HG02763 (cell line): ENCODE measurements around the gene CYP11A1.
"Not testable (repeated sequence)": the region's sequence is repeated elsewhere in the genome, so short reads cannot be mapped to it uniquely, and the experiment has no call there.

Source experiments
- ATAC-seq: cut with Tn5 transposase; IDR thresholded peaks from one replicate; pipeline ENCODE4 v1.9.1; 2021; ENCODE audit warnings: mild to moderate bottlenecking, moderate library complexity; ENCODE audit not compliant: unreplicated experiment

CYP11A1 gene

GRCh38 chr15:74400915-74401757 lies 33.7 kb upstream of the CYP11A1 start:
- no peak for ATAC-seq

DNA sequence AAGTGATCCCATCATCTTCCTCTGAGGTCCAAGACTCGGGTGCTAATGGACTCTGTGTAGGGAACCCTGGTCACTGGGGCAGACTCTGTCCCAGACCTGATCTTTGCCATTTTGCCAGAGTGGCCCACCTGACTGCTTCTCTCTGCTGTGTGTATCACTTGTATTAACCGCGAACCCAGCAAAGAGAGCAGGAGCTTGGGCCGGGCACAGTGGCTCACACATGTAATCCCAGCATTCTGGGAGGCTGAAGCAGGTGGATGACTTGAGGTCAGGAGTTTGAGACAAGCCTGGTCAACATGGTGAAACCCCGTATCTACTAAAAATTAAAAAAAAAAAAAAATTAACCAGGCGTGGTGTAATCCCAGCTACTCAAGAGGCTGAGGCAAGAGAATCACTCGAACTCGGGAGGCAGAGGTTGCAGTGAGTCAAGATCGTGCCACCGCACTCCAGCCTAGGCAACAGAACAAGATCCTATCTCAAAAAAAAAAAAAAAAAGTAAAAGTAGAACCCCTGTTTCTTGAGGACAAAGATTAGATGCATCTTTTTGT lies 32.9 kb upstream of the CYP11A1 start:
- ATAC-seq = no peak

GRCh38 chr15:74399511-74400312 lies 32.3 kb upstream of the CYP11A1 start:
- no peak for ATAC-seq

DNA sequence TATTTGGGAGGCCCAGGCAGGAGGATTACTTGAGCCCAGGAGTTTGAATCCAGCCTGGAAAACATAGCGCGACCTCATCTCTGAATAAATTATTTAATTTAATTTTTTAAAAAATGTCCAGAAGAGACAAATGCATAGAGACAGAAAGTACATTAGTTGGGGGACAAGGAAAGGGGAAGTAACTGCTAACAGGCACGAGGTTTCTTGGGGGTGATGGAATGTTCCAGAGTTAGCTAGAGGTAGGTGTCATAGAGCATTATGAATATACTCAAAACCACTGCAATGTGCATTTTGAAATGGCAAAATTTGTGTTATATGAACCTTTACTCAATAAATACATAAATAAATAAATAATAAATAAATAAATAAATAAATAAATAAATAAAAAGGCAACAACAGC lies 31.7 kb upstream of the CYP11A1 start:
- no peak for ATAC-seq

GRCh38 chr15:74398183-74398582 lies 30.7 kb upstream of the CYP11A1 start:
- ATAC-seq = no peak

DNA sequence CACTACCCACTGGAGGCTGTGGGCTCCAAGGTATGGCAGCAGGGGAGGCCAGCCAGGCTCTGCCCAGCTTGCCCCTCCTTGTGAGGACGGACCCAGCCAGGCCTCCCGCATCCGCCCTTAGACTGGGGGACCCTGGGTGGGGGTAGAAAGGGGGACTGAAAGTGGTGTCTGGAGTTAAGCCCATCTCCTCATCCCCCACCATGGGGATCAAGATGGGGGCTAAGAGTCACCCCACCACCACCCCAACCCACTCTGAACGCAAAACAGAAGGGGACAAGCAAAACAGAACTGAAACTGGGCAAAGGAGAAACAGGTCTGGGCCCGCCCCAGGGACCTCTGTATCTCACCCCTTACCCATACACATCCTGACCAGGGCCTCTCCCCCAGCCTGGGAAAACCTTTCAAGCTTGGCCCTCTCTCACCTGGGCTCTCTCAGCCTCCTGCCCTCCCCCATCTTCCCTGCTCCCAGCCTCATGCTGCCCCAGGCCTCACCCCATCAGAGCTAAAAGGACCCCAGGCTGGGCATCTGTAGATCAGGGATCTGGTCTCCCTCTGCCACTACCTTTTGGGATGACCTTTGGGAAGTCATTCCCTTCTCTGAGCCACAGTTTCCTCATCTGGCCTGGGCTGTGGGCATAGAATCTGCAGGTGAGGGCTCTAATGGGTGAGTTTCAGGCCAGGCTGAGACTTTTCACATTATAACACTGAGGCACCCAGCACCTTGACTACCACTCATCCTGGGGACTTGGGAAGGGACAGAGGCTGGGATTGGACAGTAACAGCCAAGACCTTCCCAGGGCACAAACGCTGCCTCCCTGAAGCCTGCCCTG lies 30.0 kb upstream of the CYP11A1 start:
- ATAC-seq = no peak

GRCh38 chr15:74396445-74397238 lies 29.2 kb upstream of the CYP11A1 start:
- ATAC-seq = no peak

DNA sequence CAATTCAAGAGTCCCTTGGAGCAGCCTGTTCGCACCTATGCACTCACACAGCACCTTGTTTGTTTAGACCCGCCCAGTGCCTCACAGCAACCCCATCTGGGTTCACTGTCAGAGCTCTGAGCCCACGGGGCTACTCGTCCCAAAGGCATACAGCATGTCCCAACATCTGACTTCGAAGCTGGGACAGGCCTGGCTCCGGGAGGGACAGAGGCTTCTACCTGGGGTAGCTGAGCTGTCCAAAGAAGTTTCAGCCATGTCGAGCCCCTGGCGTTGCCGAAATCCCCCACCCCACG lies 28.6 kb upstream of the CYP11A1 start:
- no peak for ATAC-seq

DNA sequence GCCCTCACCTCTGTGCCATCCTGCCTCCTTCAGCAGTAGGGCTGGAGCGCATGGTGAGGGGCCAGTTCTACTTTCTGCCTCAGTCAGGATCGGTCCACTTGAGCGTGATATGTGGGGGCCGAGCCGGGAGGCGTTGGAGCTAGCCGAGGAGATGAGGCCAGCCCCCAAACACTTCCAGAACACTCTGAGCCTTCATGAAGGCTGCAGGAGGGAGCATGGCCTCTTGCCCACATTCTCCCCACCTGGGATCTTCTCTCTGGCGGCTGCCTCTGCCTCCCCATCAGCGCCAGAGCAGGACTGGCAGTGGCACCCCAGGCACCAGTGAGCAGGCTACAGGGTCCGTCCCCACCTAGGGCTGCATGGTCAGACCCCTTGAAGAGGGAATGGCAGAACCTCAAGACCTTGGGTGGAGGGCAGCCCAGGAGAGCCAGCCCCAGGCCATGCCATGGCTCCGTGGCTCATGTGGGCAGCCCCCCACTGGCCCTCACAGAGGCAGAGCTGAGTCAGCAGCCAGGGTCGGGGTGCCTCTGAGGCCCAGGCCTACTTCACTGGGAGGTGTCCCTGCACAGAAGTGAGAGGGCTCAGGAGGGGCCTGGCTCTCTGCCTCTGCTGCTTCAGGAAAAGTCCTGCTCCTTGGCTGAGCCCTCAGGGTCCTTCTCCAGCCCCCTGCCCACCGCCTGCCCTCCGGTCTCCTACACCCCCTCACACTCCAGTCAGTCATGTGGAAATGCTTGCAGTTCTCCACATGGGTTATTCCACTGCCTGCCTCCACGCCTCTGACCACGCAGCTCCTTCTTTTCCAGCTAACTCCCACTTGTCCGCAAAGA lies 28.1 kb upstream of the CYP11A1 start:
- no peak for ATAC-seq

DNA sequence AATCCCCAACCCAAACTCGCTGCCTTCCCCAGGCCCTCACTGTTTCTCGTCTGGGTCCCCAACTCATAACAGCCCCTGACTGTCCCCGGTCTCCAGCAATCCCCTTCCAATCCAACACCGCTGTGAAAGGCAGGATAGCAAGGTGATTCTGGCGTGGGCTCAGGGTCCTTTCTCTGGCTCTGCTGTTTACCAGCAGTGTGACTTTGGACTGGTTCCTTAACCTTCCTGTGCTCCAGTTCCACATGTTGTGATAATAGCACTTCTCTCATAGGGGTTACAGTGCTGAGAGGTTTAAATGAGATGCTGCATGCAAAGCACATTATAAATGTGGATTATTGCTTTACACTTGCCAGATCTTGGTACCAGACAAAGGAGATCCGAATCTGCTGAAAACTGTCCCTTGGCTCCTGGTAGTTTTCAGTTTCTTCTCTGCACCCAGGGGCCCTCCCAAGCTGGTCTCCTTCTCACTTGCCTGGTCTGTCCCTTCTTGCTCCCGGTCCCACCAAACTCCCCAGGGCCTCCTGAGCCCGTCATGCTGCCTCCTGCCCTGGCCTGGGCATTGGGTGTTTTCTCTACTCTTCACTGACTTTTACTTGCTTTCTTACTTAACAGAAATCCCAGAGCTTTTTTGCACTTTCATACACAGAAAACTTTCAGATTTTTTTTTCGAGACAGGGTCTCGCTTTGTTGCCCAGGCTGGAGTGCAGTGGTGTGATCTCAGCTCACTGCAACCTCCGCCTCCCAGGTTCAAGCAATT lies 26.8 kb upstream of the CYP11A1 start:
- no peak for ATAC-seq

- ATAC-seq = no peak
Measured at GRCh38 chr15:74393423-74393822, 26.0 kb upstream of the CYP11A1 start.

- ATAC-seq = no peak
Measured at GRCh38 chr15:74392902-74393301, 25.5 kb upstream of the CYP11A1 start.

GRCh38 chr15:74392451-74392830 lies 25.0 kb upstream of the CYP11A1 start:
- ATAC-seq = no peak

DNA sequence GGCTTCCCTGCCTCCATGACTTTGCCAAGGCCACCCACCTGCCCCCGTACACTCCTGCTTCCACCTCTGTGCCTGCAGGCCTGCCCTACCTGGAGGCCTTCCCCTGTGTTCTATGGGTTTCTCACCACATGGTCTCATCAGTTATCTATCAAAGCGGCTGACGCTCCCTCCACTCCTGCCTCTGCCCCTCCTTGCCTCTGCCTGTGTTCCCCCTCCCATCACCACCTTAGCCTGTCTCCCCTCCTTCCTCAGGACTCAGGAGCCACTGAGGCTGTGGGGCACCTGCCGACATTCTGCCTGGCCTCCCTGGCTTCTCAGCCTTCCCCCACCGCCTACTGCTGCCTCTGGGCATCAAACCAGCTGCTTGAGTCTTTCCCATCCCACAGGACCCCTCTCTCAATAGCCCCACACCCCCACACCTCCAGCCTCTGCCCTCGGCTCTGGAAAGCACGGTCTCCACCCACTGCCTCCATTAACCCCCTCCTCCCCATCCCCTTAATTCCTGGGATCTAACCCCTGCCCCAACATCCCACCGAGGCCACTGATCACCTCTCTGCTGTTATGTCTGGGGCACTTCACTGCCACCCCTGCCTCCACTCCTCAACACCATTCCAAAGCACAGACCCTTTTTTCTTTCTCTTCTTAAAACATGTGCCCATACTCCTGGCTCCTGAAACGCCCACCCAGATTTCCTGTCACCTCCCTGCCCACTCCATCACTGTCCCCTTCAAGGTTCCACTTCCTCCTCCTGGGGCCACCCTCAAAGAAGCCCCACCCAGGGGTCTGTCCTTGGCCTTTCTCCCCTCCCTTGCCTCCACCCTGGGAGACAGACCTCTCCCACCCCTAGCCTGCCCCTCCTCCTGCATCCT lies 24.4 kb upstream of the CYP11A1 start:
- no peak for ATAC-seq

DNA sequence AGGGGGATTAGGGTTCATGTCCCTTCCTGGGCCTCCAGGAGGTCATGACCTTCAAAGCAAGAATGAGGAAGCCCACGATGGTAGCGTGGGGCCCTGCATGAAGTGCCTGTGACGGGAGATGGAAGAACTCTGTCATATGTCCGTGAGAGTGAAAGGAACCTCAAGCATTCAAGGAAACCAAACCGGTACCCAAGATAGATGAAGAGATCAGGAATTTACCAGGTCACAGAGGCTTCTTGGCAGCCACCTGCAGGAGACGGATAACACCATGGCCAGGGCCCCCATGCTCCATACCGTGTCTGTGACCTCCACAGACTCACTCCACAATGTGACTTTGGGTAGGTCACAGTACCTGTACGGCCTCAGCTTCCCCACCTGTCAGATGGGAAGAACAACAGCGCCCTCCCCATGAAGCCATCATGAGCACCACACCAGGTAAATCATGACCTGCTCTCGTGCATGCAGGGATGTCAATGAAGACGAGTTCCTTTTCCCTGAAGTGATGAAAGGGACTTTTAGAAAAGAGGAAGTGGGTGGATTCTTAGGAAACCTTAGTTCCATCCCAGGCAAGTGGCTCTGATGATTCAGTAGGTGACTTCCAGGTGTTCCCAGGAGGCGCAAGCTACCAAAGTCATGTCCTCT lies 23.3 kb upstream of the CYP11A1 start:
- no peak for ATAC-seq

- not testable (repeated sequence) for ATAC-seq
Measured at GRCh38 chr15:74390049-74390646, 22.7 kb upstream of the CYP11A1 start.
